H9 (cell line): ENCODE measurements around the gene PARD3. TPM values are rescaled to one million over a fixed set of nuclear protein-coding genes. Genes with fewer than 3 reads are reported as not detected.

Experiments used
- DNase-seq: peaks from one replicate; pipeline ENCODE4 v3.0.0-alpha.2; 2017
- H2AFZ ChIP-seq: one replicate; pipeline ENCODE4 v1.6.1; 2013; ENCODE audit warnings: mild to moderate bottlenecking, low read length, control low read depth, moderate library complexity
- H2AK5ac ChIP-seq: 2 replicates; pipeline ENCODE4 v1.6.1; 2013; ENCODE audit warnings: low read length, control low read depth, mixed read lengths; ENCODE audit not compliant: insufficient read length
- H2BK120ac ChIP-seq: one replicate; pipeline ENCODE4 v1.6.1; 2013; ENCODE audit warnings: low read depth, mild to moderate bottlenecking, low read length, control low read depth, inconsistent platforms; ENCODE audit not compliant: poor library complexity, severe bottlenecking
- H2BK12ac ChIP-seq: 2 replicates; pipeline ENCODE4 v1.6.1; 2013; ENCODE audit warnings: low read length, control low read depth, mixed read lengths, low read depth; ENCODE audit not compliant: insufficient read length
- H2BK15ac ChIP-seq: 2 replicates; pipeline ENCODE4 v1.6.1; 2013; ENCODE audit warnings: low read depth, low read length, control low read depth
- H2BK20ac ChIP-seq: one replicate; pipeline ENCODE4 v1.6.1; 2013; ENCODE audit warnings: low read depth, mild to moderate bottlenecking, low read length, control low read depth, inconsistent platforms; ENCODE audit not compliant: poor library complexity, severe bottlenecking
- H2BK5ac ChIP-seq: 2 replicates; pipeline ENCODE4 v1.6.1; 2013; ENCODE audit warnings: low read length, control low read depth, mixed read lengths; ENCODE audit not compliant: insufficient read length
- H3K14ac ChIP-seq: 2 replicates; pipeline ENCODE4 v1.6.1; 2013; ENCODE audit warnings: low read length, control low read depth; ENCODE audit not compliant: insufficient read depth
- H3K18ac ChIP-seq: 2 replicates; pipeline ENCODE4 v1.6.1; 2013; ENCODE audit warnings: low read depth, mild to moderate bottlenecking, mixed read lengths, low read length, control low read depth; ENCODE audit not compliant: insufficient read length
- H3K23ac ChIP-seq: 2 replicates; pipeline ENCODE4 v1.6.1; 2013; ENCODE audit warnings: low read length, control low read depth, mixed read lengths, low read depth; ENCODE audit not compliant: insufficient read length
- H3K23me2 ChIP-seq: 2 replicates; pipeline ENCODE4 v1.6.1; 2013; ENCODE audit warnings: low read depth, mild to moderate bottlenecking, mixed read lengths, low read length, control low read depth; ENCODE audit not compliant: insufficient read length, poor library complexity, severe bottlenecking
- H3K27ac ChIP-seq: 2 replicates; pipeline ENCODE4 v1.5.1; 2013; ENCODE audit warnings: low read length, control low read depth, mixed read lengths, low read depth; ENCODE audit not compliant: insufficient read length
- H3K27me3 ChIP-seq: 2 replicates; pipeline ENCODE4 v1.6.1; 2013; ENCODE audit warnings: low read length, control low read depth, inconsistent platforms; ENCODE audit not compliant: insufficient read depth
- H3K4ac ChIP-seq: 2 replicates; pipeline ENCODE4 v1.6.1; 2013; ENCODE audit warnings: low read depth, mild to moderate bottlenecking, control low read depth, inconsistent platforms, low read length, moderate library complexity
- H3K4me1 ChIP-seq: 2 replicates; pipeline ENCODE4 v1.6.1; 2013; ENCODE audit warnings: low read length, control low read depth, inconsistent platforms; ENCODE audit not compliant: insufficient read depth
- H3K4me2 ChIP-seq: 2 replicates; pipeline ENCODE4 v1.6.1; 2013; ENCODE audit warnings: low read length, control low read depth, mixed read lengths; ENCODE audit not compliant: insufficient read length, insufficient read depth
- H3K56ac ChIP-seq: 2 replicates; pipeline ENCODE4 v1.6.1; 2013; ENCODE audit warnings: low read depth, mild to moderate bottlenecking, mixed read lengths, low read length, control low read depth; ENCODE audit not compliant: insufficient read length
- H3K79me1 ChIP-seq: 2 replicates; pipeline ENCODE4 v1.6.1; 2013; ENCODE audit warnings: low read depth, mild to moderate bottlenecking, moderate library complexity, low read length, control low read depth, inconsistent platforms; ENCODE audit not compliant: insufficient read depth, poor library complexity, severe bottlenecking
- H3K79me2 ChIP-seq: 2 replicates; pipeline ENCODE4 v1.6.1; 2013; ENCODE audit warnings: low read length, control low read depth, inconsistent platforms; ENCODE audit not compliant: insufficient read depth
- H3K9ac ChIP-seq: 2 replicates; pipeline ENCODE4 v1.6.1; 2013; ENCODE audit warnings: low read length, control low read depth, mixed read lengths; ENCODE audit not compliant: insufficient read length; ENCODE audit errors: extremely low read depth
- H3K9me3 ChIP-seq: one replicate; pipeline ENCODE4 v1.6.1; 2013; ENCODE audit warnings: low read depth, low read length, inconsistent platforms; ENCODE audit not compliant: control insufficient read depth
- H3T11ph ChIP-seq: one replicate; pipeline ENCODE4 v1.6.1; 2013; ENCODE audit warnings: mild to moderate bottlenecking, low read length, control low read depth, inconsistent platforms
- H4K20me1 ChIP-seq: one replicate; pipeline ENCODE4 v1.6.1; 2013; ENCODE audit not compliant: control insufficient read depth, insufficient read length, insufficient read depth
- H4K5ac ChIP-seq: 2 replicates; pipeline ENCODE4 v1.6.1; 2013; ENCODE audit warnings: low read depth, mild to moderate bottlenecking, mixed read lengths, low read length, control low read depth; ENCODE audit not compliant: insufficient read length
- H4K8ac ChIP-seq: replicated peaks from 2 replicates; pipeline ENCODE4 v1.6.1; 2013; ENCODE audit warnings: low read length, control low read depth, mixed read lengths, low read depth; ENCODE audit not compliant: insufficient read length
- H4K91ac ChIP-seq: 2 replicates; pipeline ENCODE4 v1.6.1; 2013; ENCODE audit warnings: low read depth, mild to moderate bottlenecking, moderate library complexity, mixed read lengths, low read length, control low read depth; ENCODE audit not compliant: insufficient read length
- H3K27ac Mint-ChIP-seq, 3 experiments: 2 replicates in 2 of 3; 3 replicates in 1 of 3; pipeline ENCODE4 v1.8.0; 2020 to 2021; ENCODE audit warnings: mixed read lengths in 3 of 3, mild to moderate bottlenecking in 1 of 3, moderate library complexity in 1 of 3
- H3K27me3 Mint-ChIP-seq: 2 replicates; pipeline ENCODE4 v1.8.0; 2021; ENCODE audit warnings: low read depth, mild to moderate bottlenecking, moderate library complexity, mixed read lengths
- H3K36me3 Mint-ChIP-seq, 3 experiments: 2 replicates in 2 of 3; 3 replicates in 1 of 3; pipeline ENCODE4 v1.8.0; 2020 to 2021; ENCODE audit warnings: low read depth in 3 of 3, mixed read lengths in 3 of 3; ENCODE audit not compliant: insufficient read depth in 1 of 3
- H3K4me1 Mint-ChIP-seq, 2 experiments: 2 replicates each; pipeline ENCODE4 v1.8.0; 2020; ENCODE audit warnings: mixed read lengths in 2 of 2
- H3K4me3 Mint-ChIP-seq, 2 experiments: 2 replicates in 1 of 2; 3 replicates in 1 of 2; pipeline ENCODE4 v1.8.0; 2020 to 2021; ENCODE audit warnings: mild to moderate bottlenecking in 2 of 2, mixed read lengths in 2 of 2, moderate library complexity in 1 of 2
- H3K9me3 Mint-ChIP-seq, 2 experiments: 2 replicates in 1 of 2; 3 replicates in 1 of 2; pipeline ENCODE4 v1.8.0; 2020; ENCODE audit warnings: mild to moderate bottlenecking in 2 of 2, mixed read lengths in 2 of 2, moderate library complexity in 1 of 2
- CTCF ChIP-seq: fragments of 200-600 bp; sonication (generic); conservative IDR thresholded peaks from 3 replicates; pipeline ENCODE4 v1.8.0; 2021; ENCODE audit warnings: antibody characterized with exemption, mild to moderate bottlenecking
- WGBS: extraction: QIAGEN DNeasy Blood & Tissue Kit; methylation state at CpG from one replicate; pipeline ENCODE4 v1.1.7; 2013; ENCODE audit warnings: missing lambda C conversion rate, low lambda C conversion rate, mixed read lengths; ENCODE audit not compliant: insufficient read length; ENCODE audit errors: extremely low coverage; 5-methylcytosine and 5-hydroxymethylcytosine counted together
- total RNA-seq: library from RNA; stranded (reverse); gene quantifications from 2 replicates; pipeline ENCODE4 v1.2.1, GENCODE V29; 2021

PARD3 gene
- total RNA-seq, 1 experiment from 2014 or later: 44.7 TPM

GRCh38 chr10:34313888-34314287 lies 501.2 kb downstream of the PARD3 start:
- no CpG with 5 or more reads among the region's 3 CpGs for WGBS
- no peak for TF ChIP-seq CTCF
- H3K27ac Mint-ChIP-seq: 0 out of 7 replicates have a peak overlapping the region, but pooled peaks of 1 of the 3 experiments have one; percentile 15

More at GRCh38 chr10:34313888-34314287, 501.2 kb downstream of the PARD3 start:
- H4K5ac ChIP-seq: no peak overlapping the region
- H2AFZ ChIP-seq: no peak overlapping the region
- no peak overlapping the region for H4K8ac ChIP-seq
- no peak overlapping the region for H2BK12ac ChIP-seq
- no peak overlapping the region for H3K56ac ChIP-seq
- H3K27me3 ChIP-seq: no peaks in the 10 kb centered on the region
- no peaks in the 10 kb centered on the region for H4K20me1 ChIP-seq
- H3K4ac ChIP-seq: no peak overlapping the region
- H3K79me2 ChIP-seq: no peaks in the 10 kb centered on the region
- no peaks in the 10 kb centered on the region for H3K9me3 ChIP-seq
- Mint-ChIP-seq H3K4me3 (no peak overlapping the region), H3K4me1 (peaks cover 14 to 18% of the 10 kb centered on the region in 2 experiments), H3K27me3 (no peaks in the 10 kb centered on the region), H3K9me3 (no peaks in the 10 kb centered on the region), H3K36me3 (peaks cover 0 to 6% (median 5%) of the 10 kb centered on the region in 3 experiments; a peak in 4 of 7 replicates)
- H2BK5ac ChIP-seq: no peak overlapping the region
- H2BK20ac ChIP-seq: no peak overlapping the region
- no peak overlapping the region for H3K23ac ChIP-seq
- DNase-seq: no peak
- no peak overlapping the region for H3K14ac ChIP-seq
- no peak overlapping the region for H3K4me2 ChIP-seq
- no peak overlapping the region for H2BK15ac ChIP-seq
- H3K4me1 ChIP-seq: 0 out of 2 replicates have a peak, but pooled peaks cover 2% of the 10 kb centered on the region
- H2AK5ac ChIP-seq: no peak overlapping the region
- H3K27ac ChIP-seq: no peak overlapping the region
- no peak overlapping the region for H4K91ac ChIP-seq
- no peak overlapping the region for H2BK120ac ChIP-seq
- no peak overlapping the region for H3K9ac ChIP-seq
- H3K79me1 ChIP-seq: no peaks in the 10 kb centered on the region
- no peak overlapping the region for H3K18ac ChIP-seq
- no peaks in the 10 kb centered on the region for H3K23me2 ChIP-seq
- H3T11ph ChIP-seq: no peak overlapping the region
